Measurements from ENCODE around the gene JPH2.

GRCh38 chr20:44133424-44133823 lies 53.6 kb downstream of the JPH2 start:
- TF ChIP-seq CTCF (IDR thresholded peaks at IDR 0.05) (no peak), POLR2A (IDR thresholded peaks at IDR 0.05) (no peak)
